Measurements from ENCODE around the gene SOCS1.

Gene SOCS1

GRCh38 chr16:11259655-11260595 lies 3.9 kb upstream of the SOCS1 start:
- DNase-seq = no peak

DNA sequence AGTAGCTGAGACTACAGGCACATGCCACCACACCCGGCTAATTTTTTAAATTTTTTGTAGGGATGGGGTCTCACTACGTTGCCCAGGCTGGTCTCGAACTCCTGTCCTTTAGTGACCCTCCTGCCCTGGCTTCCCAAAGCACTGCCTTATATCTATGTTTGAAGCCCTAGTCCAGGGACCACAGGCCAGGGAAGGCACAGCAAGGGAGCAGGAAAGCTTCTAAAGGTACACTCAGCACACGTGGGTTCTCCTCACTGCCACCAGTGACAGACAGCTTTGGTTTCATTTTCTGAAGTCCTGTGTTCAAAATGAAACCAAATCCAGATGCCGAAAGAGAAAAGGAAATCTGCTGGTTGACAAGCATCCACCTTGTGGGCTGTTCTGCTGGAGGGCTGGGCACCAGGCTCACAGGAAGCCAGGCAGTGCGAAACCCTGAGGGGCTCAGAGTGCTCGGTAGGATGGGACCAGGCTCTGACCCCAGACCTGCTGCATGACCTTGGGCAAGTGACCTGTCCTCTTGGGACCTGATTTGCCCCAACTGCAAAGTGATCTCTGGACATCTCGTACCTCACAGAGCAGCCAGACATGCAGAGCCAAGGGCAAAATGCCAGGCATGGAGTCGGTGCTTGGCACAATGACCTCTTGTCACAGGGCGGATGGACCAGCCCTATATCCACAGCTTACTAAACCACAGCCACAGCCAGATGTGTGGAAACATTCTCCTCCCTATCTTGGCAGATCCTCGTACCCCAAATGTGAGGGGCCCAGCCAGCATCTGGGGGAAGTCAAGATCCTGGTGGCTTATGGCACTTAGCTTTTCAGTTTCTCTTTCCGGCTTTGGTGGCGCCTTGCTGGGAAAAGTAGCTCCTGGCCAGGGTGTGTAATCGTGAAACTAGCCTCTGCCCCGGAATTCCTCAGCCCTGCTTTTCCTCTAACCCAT lies 2.8 kb upstream of the SOCS1 start:
- DNase-seq = peak; percentile 65

DNA sequence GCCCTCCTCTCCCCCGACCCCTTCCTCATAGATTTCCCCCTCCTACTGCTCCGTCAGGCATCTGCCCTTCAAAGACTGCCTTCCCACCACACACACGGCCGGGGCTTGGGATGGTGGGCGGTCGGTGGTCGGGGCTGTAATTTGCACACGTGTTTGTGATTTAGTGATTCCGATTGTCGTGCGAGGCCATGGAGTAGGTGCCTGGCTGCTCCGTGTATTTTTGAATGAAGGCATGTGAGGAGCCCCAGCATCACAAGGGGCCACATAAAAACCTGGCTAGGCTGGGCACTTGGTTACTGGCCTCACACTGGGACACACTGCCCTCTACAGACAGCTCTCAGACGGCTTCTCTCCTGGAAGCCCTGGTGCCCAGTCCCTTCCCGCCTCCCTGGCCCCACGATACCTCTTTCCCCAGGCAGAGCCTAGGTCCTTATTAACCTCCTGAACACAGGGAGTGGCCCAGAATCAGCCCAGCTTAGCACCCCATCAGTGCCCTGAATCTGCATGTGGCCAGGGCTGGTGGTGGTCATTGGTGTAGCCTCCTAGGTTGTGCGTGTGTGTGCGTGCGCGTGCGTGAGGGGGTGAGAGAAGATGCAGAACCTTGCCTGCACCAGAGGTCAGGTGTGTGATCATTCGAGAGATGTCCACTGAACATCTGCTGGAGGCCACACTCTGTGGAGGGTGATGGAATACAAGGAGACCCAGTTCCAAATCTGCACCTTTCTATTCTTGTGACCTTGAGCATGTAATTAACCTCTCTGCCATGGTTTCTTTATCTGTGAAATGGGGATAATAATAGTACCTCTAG lies 1.3 kb upstream of the SOCS1 start:
- peak; percentile 72 for DNase-seq

GRCh38 chr16:11256661-11257130 lies 692 bp upstream of the SOCS1 start:
- DNase-seq = peak; percentile 74

GRCh38 chr16:11254913-11255736 lies 879 bp downstream of the SOCS1 start:
- peak; percentile 60 for DNase-seq

DNA sequence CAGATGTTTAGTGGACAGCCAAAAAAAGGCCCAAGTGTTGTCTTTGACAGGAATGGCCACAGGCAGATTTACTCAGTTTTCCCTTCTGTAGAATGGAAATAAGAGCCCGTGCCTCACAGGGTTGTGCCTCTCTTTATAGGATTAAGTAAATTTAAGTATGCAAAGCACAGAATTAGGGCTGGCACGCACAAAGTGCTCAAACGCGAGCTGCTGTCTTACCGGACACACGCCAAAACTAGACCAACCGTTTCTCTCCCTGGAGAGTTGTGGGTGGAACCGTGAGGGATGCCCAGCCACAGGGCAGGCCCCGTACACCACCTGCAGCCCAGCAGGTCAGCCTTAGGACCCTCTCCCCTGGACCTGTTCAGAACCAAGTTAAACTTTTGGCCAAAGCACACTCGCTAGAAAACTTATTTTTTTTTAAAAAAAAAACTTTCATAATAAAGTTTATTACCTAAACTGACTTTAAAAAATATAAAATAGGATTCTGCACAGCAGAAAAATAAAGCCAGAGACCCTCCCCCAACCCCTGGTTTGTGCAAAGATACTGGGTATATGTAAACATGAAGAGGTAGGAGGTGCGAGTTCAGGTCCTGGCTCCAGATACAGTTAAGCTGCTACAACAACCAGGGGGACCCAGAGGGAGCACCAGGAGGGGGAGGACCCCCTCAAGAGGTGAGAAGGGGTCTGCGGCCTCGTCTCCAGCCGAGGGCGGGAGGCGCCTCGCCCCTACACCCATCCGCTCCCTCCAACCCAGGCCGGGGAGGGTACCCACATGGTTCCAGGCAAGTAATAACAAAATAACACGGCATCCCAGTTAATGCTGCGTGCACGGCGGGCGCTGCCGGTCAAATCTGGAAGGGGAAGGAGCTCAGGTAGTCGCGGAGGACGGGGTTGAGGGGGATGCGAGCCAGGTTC lies 1.8 kb downstream of the SOCS1 start:
- no peak for DNase-seq

GRCh38 chr16:11253009-11253994 lies 2.7 kb downstream of the SOCS1 start:
- DNase-seq = peak; percentile 66

- DNase-seq = no peak
These were observed 3.5 kb downstream of the SOCS1 start for GRCh38 chr16:11252482-11252931.

DNA sequence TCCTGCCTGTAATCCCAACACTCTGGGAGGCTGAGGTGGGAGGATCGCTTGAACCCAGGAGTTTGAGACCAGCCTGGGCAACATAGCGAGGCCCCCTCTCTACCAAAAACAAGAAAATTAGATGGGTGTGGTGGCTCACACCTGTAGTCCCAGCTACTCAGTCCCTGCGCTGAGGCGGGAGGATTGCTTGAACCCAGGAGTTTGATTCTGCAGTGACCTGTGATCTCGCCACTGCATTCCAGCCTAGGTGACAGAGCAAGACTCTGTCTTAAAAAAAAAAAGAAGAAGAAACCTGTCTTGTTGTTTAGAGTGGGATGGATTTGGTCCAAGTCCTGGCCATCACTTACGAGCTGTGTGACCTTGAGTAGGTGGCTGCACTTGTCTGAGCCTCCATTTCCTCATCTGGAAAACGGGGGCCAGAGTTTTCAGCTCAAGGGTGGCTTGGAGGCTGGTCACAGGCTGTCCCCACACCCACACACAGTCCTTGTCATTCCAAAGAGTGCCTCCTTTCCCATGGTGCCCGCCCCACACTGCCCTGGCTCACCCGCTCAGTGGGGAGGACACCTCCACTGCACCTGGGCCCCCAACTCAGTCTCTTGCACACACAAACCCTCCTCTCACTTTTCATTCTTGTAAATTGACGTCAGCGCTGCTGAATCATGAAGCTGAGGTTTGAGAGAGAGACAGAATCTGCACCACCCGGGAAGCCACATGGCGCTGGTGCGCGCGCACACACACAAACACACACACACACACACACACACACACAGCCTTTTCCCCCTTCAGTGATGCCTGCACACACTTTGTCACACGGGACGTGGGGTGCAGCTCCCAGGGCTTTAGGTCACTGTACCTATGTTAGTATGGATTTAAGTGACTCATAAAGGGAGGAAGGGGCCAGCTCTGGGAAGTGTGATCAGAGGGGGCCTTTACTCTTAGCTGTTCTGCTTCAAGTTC lies 4.2 kb downstream of the SOCS1 start:
- peak; percentile 89 for DNase-seq

DNA sequence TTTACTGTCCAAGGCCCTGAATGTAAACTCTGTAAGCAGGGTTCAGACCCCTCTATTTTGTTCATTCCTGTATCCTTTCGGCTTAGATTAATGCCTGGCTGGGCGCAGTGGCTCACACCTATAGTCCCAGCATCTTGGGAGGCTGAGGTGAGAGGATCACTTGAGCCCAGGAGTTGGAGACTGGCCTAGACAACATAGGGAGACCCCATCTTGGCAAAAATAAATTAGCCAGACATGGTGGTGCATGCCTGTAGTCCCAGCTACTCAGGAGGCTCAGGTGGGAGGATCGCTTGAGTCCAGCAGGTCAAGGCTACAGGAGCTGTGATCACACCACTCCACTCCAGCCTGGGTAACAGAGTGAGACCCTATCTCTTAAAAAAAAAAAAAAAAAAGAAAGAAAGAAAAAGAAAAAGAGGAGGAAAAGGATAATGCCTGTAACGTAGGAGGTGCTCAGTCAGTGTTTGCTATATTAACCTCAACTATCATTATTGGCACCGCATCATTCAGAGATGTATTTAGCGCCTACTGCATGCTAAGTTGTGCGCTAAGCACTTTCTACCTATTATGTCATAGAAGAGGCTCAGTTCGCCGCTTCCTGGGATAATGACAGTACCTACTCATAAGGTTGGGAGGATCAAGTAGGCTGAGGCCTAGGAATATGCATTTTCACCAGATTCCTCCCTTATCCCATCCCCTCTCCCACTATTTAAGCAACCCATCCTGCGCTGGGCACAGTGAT lies 5.0 kb downstream of the SOCS1 start:
- no peak for DNase-seq

GRCh38 chr16:11250091-11250785 lies 5.8 kb downstream of the SOCS1 start:
- DNase-seq = no peak

DNA sequence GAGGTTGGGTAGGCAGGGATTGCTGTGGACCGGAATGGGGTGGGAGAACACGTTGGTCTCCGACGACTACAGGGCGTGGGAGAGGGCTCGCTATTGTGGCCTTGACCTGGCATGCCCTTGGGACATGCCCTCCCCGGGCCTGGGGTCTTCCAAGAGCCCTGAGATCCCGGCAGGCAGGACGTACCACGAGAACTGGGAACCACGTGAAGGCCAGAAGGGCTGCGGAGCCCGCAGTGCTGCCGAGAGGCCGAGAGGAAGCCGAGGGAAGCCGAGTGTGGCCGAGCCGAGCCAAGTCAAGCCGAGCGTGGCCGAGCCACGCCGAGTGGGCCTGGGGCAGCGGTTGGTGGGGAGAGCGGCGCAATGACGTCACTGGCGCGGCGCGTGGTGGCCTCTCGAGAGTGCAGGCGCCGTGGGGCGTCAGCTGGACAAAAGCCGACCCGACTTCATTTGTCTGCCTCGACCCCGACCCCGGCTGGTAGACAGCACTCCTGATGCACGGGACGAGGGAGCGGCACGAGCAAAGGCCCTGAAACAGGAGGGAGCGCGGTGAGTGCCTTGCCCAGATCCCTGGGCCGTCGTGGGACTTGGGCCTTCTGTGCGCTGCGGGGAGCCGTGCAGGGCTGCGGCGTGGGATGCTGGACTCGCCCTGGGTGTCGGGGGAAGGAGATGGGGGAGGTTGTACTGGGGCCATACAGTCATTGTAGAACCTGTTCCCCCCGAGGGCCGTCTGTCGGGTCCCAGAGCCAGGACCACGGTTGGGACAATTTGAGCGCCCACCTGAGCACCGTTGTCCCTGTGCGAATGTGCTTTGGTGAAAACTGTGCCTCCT lies 6.6 kb downstream of the SOCS1 start:
- no peak for DNase-seq

DNA sequence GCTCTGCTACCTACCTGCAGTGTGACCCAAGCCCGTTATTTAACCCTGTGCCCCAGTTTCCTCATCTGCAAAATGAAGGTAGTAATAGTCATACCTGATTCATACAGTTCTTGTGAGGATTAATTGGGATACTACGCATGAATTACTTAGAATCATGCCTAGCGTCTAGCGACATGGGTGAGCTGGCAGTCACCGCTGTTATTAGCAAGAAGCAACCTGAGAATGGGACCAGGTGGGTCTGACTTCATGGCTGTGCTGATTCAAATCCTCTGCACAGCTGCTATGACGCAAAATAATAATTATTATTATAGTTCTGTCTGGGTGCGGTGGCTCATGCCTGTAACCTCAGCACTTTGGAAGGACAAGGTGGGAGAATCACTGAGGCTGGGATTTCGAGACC lies 7.9 kb downstream of the SOCS1 start:
- DNase-seq = no peak

DNA sequence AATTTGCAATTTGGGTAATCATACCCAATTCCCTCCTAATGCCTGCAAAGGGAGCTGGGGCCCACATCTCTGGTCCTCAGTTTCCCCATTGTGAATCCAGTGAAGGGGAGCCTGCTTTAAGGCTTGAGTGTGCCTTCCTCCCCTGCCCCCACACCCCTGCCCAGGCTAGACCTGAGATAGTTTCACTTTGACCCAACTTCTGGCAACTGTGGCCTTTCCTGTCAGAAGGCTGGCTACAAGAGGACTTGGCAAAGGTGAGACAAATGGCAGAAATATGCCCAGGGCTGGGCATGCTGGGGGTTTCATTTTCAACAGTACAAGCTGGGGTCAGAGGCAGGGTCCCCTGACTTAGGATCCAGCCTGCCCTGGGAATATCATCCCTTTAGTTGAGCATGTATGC lies 10.0 kb downstream of the SOCS1 start:
- DNase-seq = no peak

DNA sequence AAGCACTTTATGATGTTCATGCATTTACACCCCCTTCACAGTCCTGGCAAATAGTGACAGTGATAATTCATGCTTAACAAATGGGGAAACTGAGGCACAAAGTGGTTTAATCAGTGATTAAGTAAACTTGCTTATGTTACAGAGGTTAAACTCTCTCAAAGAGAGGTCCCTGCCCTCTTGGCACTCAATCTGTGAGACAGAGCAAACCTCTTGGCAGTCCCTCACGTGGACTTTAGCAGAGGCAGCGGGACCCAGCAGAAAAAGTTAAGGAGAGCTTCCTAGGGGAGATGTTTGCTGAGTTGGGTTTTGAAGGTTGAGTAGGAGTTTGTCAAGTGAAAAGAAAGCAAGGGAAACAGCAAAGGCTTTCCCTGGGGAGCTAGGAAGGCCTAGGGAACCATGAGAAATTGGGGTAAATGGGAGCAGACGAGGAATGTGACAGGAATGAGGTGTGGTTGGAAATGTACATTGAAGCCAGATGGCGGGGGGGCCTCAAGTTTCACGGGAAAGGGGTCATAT lies 10.7 kb downstream of the SOCS1 start:
- no peak for DNase-seq

All from CD4-positive, alpha-beta T cell treated with Interleukin-4 for 4 hours (primary cell).